Measurements from ENCODE around the gene RAB37. TPM values are rescaled to one million over a fixed set of nuclear protein-coding genes. Genes with fewer than 3 reads are reported as not detected.
A peak's percentile ranks its signal among the peaks of the same experiment; 100 is the strongest.

The RAB37 gene
- total and polyA plus RNA-seq, 4 donors: 2.5 to 6.9 (median 4.3) TPM

- Histone ChIP-seq H3K4me1 (ENCODE audit: control insufficient read depth, insufficient read depth, low read length) (peaks cover 9% of the 10 kb centered on the region), H3K27ac (ENCODE audit: low read depth, low read length) (no peak overlapping the region), H3K36me3 (ENCODE audit: control insufficient read depth, insufficient read depth, low read length) (peaks cover 86% of the 10 kb centered on the region), H3K4me3 (ENCODE audit: low read depth, low read length) (no peak overlapping the region), H3K27me3 (ENCODE audit: control insufficient read depth, insufficient read depth, low read length) (no peaks in the 10 kb centered on the region), H3K9me3 (ENCODE audit: control insufficient read depth, insufficient read depth, low read length) (no peaks in the 10 kb centered on the region)
- 97% methylated on average over 11 of the region's 12 CpGs for WGBS (ENCODE audit: insufficient coverage)
- peak in 1 of 6 donors; percentile 45 for DNase-seq (ENCODE audit: low read depth in 4 of 6, low spot score in 6 of 6)
Measured at GRCh38 chr17:74792586-74793105, 55.6 kb downstream of the RAB37 start.

DNA sequence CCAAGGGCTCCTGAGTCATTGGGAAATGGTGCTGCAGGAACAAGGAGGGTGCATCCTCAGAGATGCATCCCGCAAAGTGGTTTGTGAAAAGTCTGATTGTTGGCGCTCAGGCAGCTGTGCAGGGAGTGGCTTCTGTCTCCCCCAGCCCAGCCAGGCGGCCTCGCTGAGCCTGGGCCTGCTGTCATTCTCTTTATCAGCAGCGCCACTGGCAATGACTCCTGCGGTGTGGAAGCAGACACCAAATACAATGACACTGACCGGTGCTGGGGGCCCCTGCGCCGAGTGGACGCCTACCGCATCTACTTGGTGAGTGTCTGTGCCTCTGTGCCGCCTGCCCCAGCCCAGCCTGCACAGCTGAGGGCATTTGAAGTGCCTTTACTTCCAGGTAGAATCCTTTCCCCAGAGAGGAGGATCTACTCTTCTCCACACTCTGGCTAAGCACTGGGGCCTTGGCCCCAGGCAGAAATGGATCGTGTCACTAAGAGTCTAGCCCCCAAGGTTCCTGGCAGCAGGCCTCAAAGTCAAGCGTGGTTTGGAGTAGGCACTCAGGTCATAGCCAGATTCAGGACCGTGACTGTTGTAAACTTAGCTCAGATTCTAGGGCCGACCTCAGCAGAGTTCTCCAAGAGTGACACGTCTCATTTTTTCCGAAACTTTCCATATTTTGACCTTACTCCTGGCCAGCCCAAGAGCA is 58.4 kb downstream of the RAB37 start:
- H3K36me3 ChIP-seq (ENCODE audit: control insufficient read depth, insufficient read depth, low read length): peaks cover 92% of the 10 kb centered on the region
- no peak for DNase-seq (ENCODE audit: low read depth in 4 of 6, low spot score in 6 of 6)
- H3K4me3 ChIP-seq (ENCODE audit: low read depth, low read length): no peak overlapping the region
- H3K27ac ChIP-seq (ENCODE audit: low read depth, low read length): no peak overlapping the region
- peaks cover 9% of the 10 kb centered on the region for H3K4me1 ChIP-seq (ENCODE audit: control insufficient read depth, insufficient read depth, low read length)
- H3K9me3 ChIP-seq (ENCODE audit: control insufficient read depth, insufficient read depth, low read length): no peaks in the 10 kb centered on the region
- H3K27me3 ChIP-seq (ENCODE audit: control insufficient read depth, insufficient read depth, low read length): no peaks in the 10 kb centered on the region
- WGBS (ENCODE audit: insufficient coverage): 91% methylated on average over 18 of the region's 18 CpGs

GRCh38 chr17:74796211-74796610 is 59.2 kb downstream of the RAB37 start:
- Histone ChIP-seq H3K27me3 (ENCODE audit: control insufficient read depth, insufficient read depth, low read length) (no peaks in the 10 kb centered on the region), H3K27ac (ENCODE audit: low read depth, low read length) (no peak overlapping the region), H3K9me3 (ENCODE audit: control insufficient read depth, insufficient read depth, low read length) (no peaks in the 10 kb centered on the region), H3K36me3 (ENCODE audit: control insufficient read depth, insufficient read depth, low read length) (peaks cover 92% of the 10 kb centered on the region), H3K4me1 (ENCODE audit: control insufficient read depth, insufficient read depth, low read length) (peaks cover 7% of the 10 kb centered on the region), H3K4me3 (ENCODE audit: low read depth, low read length) (no peak overlapping the region)
- DNase-seq (ENCODE audit: low read depth in 4 of 6, low spot score in 6 of 6): no peak
- WGBS (ENCODE audit: insufficient coverage): 78% methylated on average over 3 of the region's 4 CpGs

DNA sequence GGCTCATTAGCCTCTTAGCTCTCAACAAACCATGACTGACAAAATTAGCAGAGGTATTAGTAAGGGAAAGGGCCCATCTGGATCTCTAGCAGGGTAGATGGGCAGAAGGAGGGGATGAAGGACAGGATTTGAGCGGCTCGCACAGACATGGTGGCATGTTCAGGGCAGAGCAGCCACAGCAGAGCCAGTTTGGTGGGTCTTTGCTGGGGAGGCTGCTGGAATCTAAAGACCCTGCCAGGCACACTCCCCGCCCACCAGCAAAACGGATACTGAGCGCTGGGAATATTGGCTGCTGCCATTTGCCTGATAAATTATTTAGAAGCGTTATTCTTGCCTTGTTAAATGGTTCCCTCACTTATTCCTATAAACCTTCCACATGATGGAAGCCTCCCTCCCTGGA is 59.8 kb downstream of the RAB37 start:
- Histone ChIP-seq H3K27ac (ENCODE audit: low read depth, low read length) (no peak overlapping the region), H3K27me3 (ENCODE audit: control insufficient read depth, insufficient read depth, low read length) (no peaks in the 10 kb centered on the region), H3K4me1 (ENCODE audit: control insufficient read depth, insufficient read depth, low read length) (peaks cover 4% of the 10 kb centered on the region), H3K4me3 (ENCODE audit: low read depth, low read length) (no peak overlapping the region), H3K36me3 (ENCODE audit: control insufficient read depth, insufficient read depth, low read length) (peaks cover 93% of the 10 kb centered on the region), H3K9me3 (ENCODE audit: control insufficient read depth, insufficient read depth, low read length) (no peaks in the 10 kb centered on the region)
- no peak for DNase-seq (ENCODE audit: low read depth in 4 of 6, low spot score in 6 of 6)
- 83% methylated on average over 6 of the region's 6 CpGs for WGBS (ENCODE audit: insufficient coverage)

Other genes starting within 250 kb of the RAB37 start
- under 1 TPM in 1 of 2 donors, not detected in 1; 0.30 TPM for gene CD300LB, start 205.8 kb upstream of the RAB37 start, total RNA-seq
- gene CD300LB, start 205.8 kb upstream of the RAB37 start, polyA plus RNA-seq (ENCODE audit: insufficient read length in 2 of 2): under 1 TPM in 1 of 2 donors, not detected in 1; 0.14 TPM
- under 1 TPM; 0.55 to 0.69 TPM for gene CD300C, start 191.1 kb upstream of the RAB37 start, total RNA-seq
- 1 to 10 TPM in 1 of 2 donors, under 1 TPM in 1; 1.00 to 1.1 TPM for gene CD300C, start 191.1 kb upstream of the RAB37 start, polyA plus RNA-seq (ENCODE audit: insufficient read length in 2 of 2)
- gene CD300H, start 169.7 kb upstream of the RAB37 start, total RNA-seq: under 1 TPM in 1 of 2 donors, not detected in 1; 0.89 TPM
- not detected for gene CD300H, start 169.7 kb upstream of the RAB37 start, polyA plus RNA-seq (ENCODE audit: insufficient read length in 2 of 2)
- not detected for gene CD300LD, start 145.0 kb upstream of the RAB37 start, total RNA-seq
- gene CD300LD, start 145.0 kb upstream of the RAB37 start, polyA plus RNA-seq (ENCODE audit: insufficient read length in 2 of 2): not detected
- gene CD300E, start 113.5 kb upstream of the RAB37 start, total RNA-seq: under 1 TPM; 0.17 to 0.30 TPM
- not detected for gene CD300E, start 113.5 kb upstream of the RAB37 start, polyA plus RNA-seq (ENCODE audit: insufficient read length in 2 of 2)
- gene CD300LF, start 24.3 kb upstream of the RAB37 start, total RNA-seq: 1 to 10 TPM in 1 of 2 donors, under 1 TPM in 1; 0.77 to 1.5 TPM
- gene CD300LF, start 24.3 kb upstream of the RAB37 start, polyA plus RNA-seq (ENCODE audit: insufficient read length in 2 of 2): under 1 TPM; 0.53 to 0.87 TPM
- gene NHERF1, start 11.4 kb downstream of the RAB37 start, total RNA-seq: 10 to 100 TPM; 13.8 to 54.3 TPM
- gene NHERF1, start 11.4 kb downstream of the RAB37 start, polyA plus RNA-seq (ENCODE audit: insufficient read length in 2 of 2): 10 to 100 TPM; 79.0 to 79.1 TPM
- 10 to 100 TPM; 19.4 to 32.1 TPM for gene NAT9, start 39.1 kb downstream of the RAB37 start, total RNA-seq
- 10 to 100 TPM; 42.8 to 52.1 TPM for gene NAT9, start 39.1 kb downstream of the RAB37 start, polyA plus RNA-seq (ENCODE audit: insufficient read length in 2 of 2)
- gene GRIN2C, start 122.6 kb downstream of the RAB37 start, total RNA-seq: 1 to 10 TPM; 1.5 to 2.2 TPM
- 1 to 10 TPM; 3.0 to 3.5 TPM for gene GRIN2C, start 122.6 kb downstream of the RAB37 start, polyA plus RNA-seq (ENCODE audit: insufficient read length in 2 of 2)
- gene FDXR, start 135.7 kb downstream of the RAB37 start, total RNA-seq: 1 to 10 TPM; 3.0 to 7.7 TPM
- gene FDXR, start 135.7 kb downstream of the RAB37 start, polyA plus RNA-seq (ENCODE audit: insufficient read length in 2 of 2): 10 to 100 TPM in 1 of 2 donors, 1 to 10 TPM in 1; 9.6 to 11.3 TPM
- gene FADS6, start 156.4 kb downstream of the RAB37 start, total RNA-seq: 1 to 10 TPM; 1.9 to 5.1 TPM
- 1 to 10 TPM; 7.5 to 8.7 TPM for gene FADS6, start 156.4 kb downstream of the RAB37 start, polyA plus RNA-seq (ENCODE audit: insufficient read length in 2 of 2)
- under 1 TPM; 0.06 to 0.20 TPM for gene USH1G, start 186.0 kb downstream of the RAB37 start, total RNA-seq
- under 1 TPM; 0.41 to 0.42 TPM for gene USH1G, start 186.0 kb downstream of the RAB37 start, polyA plus RNA-seq (ENCODE audit: insufficient read length in 2 of 2)
- not detected for gene OTOP2, start 187.0 kb downstream of the RAB37 start, total RNA-seq
- gene OTOP2, start 187.0 kb downstream of the RAB37 start, polyA plus RNA-seq (ENCODE audit: insufficient read length in 2 of 2): under 1 TPM in 1 of 2 donors, not detected in 1; 0.08 TPM
- not detected for gene OTOP3, start 198.6 kb downstream of the RAB37 start, total RNA-seq
- gene OTOP3, start 198.6 kb downstream of the RAB37 start, polyA plus RNA-seq (ENCODE audit: insufficient read length in 2 of 2): not detected
- 10 to 100 TPM; 12.3 to 16.5 TPM for gene HID1, start 235.5 kb downstream of the RAB37 start, total RNA-seq
- 10 to 100 TPM; 51.1 to 61.6 TPM for gene HID1, start 235.5 kb downstream of the RAB37 start, polyA plus RNA-seq (ENCODE audit: insufficient read length in 2 of 2)